Retinal pigment epithelial cell (primary cell): ENCODE results near the gene KIF16B.

Source experiments
- DNase-seq: peaks from one replicate; pipeline ENCODE4 v3.0.0-alpha.2; 2010; ENCODE audit warnings: low read depth
- H3K4me3 ChIP-seq: 2 replicates; pipeline ENCODE4 v1.5.1; 2011; ENCODE audit warnings: mild to moderate bottlenecking, low read length, control low read depth, moderate library complexity
- TF ChIP-seq, protein P1 (sequence below): conservative IDR thresholded peaks from 2 replicates; pipeline ENCODE4 v1.5.1; 2011; ENCODE audit warnings: low read depth, low read length, control low read depth, inconsistent platforms

KIF16B gene

DNA sequence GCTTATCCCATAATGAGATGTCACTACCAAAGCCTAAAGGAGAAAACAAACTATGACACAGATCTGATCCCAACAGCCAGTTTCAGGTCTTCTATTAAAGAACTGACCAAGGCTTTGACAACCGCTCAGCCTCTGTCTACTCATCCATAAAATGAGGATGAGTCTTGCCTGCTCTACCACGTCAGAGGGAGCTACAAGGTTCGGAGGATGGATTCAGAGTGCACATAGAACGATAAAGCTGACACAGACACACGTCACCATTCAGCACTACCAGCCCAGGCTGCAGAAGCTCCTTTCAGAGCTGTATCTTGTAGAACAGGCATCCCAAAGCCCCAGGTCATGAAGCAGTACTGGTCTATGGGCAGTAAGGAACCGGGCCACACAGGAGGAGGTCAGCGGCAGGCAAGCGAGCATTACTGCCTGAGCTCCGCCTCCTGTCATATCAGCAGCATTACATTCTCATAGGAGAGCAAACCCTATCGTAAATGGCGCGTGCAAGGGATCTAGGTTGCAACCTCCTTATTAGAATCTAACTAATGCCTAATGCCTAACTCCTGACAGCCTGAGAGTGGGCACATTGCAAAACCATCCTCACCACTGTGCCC is 25.1 kb downstream of the KIF16B start:
- H3K4me3 ChIP-seq = no peak overlapping the region
- TF ChIP-seq, protein P1, sequence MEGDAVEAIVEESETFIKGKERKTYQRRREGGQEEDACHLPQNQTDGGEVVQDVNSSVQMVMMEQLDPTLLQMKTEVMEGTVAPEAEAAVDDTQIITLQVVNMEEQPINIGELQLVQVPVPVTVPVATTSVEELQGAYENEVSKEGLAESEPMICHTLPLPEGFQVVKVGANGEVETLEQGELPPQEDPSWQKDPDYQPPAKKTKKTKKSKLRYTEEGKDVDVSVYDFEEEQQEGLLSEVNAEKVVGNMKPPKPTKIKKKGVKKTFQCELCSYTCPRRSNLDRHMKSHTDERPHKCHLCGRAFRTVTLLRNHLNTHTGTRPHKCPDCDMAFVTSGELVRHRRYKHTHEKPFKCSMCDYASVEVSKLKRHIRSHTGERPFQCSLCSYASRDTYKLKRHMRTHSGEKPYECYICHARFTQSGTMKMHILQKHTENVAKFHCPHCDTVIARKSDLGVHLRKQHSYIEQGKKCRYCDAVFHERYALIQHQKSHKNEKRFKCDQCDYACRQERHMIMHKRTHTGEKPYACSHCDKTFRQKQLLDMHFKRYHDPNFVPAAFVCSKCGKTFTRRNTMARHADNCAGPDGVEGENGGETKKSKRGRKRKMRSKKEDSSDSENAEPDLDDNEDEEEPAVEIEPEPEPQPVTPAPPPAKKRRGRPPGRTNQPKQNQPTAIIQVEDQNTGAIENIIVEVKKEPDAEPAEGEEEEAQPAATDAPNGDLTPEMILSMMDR = no peak
- DNase-seq = no peak

DNA sequence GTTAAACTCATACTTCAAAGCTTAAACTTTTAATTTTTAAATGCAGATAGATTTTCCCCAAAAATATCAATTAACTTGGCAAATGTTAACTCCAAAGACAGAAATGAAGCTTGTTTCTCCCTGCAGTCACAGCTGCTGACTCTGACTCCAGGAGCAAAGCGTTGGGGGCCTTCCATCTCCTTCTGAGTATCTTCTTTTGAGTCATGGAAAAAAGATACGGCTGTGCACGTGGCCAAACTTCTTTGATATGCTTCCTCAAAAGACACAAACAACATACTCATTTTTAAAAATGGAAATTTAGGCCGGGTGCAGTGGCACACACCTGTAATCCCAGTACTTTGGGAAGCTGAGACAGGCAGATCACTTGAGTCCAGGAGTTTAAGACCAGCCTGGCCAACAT is 28.3 kb downstream of the KIF16B start:
- TF ChIP-seq, protein P1 = no peak
- DNase-seq = no peak
- H3K4me3 ChIP-seq = no peak overlapping the region

DNA sequence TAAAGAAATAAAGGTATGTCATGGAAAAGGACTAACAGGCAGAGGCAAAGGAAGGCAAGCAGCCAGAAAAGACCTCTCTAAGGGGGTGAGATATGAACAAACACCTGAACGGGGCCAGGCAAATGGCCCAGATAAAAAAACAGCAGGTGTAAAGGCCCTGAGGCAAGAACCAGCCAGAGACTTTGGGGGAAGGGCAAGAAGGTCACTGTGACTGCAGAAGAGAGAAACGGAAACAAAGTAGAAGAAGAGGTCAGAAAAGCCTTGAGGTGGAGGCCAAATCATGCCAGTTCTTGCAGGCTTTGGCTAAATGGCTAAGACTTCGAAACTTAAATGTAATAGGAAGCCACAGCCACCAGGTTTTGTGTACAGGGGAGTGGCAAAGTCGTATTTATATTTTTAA is 30.8 kb downstream of the KIF16B start:
- TF ChIP-seq, protein P1 = no peak
- H3K4me3 ChIP-seq = no peak overlapping the region
- no peak for DNase-seq

DNA sequence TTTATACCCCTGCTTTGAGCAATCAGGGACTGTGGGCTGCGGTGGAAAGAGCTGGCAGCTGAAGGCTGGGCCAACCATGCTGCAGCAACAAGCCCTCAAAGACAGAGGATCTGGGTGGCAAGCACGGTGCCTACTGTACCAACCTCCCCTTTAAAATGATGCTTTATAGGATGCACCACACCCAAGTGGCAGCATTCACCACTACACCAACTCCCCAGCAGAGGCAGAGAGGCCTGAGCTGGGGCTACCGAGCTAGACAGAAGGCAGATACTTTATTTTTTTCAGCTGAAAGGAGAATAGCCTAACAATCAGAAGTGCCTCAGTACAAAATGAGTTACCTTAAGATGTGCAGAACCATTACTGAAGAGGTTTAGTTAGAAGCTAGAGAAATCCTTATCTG is 31.4 kb downstream of the KIF16B start:
- H3K4me3 ChIP-seq = no peak overlapping the region
- DNase-seq = no peak
- TF ChIP-seq, protein P1 = no peak

DNA sequence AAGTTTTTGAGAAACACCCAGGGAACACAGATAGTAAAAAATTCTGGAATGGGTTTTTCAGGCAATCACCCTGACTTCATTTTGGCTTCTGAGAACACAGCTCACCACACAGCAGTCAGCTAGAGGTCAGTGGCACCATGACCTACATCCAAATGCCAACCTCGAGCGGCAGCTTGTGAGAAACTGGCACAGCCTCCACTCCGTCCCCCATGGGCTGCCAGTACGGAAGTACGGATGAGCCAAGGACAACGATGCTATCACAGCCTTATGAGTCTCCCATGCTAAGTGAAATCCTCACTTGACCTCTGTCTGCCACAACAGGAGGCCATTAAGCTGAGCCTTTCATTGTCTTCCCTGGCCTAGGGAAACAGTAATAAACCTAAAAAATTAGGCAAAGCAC is 32.0 kb downstream of the KIF16B start:
- TF ChIP-seq, protein P1 = no peak
- H3K4me3 ChIP-seq = no peak overlapping the region
- no peak for DNase-seq

DNA sequence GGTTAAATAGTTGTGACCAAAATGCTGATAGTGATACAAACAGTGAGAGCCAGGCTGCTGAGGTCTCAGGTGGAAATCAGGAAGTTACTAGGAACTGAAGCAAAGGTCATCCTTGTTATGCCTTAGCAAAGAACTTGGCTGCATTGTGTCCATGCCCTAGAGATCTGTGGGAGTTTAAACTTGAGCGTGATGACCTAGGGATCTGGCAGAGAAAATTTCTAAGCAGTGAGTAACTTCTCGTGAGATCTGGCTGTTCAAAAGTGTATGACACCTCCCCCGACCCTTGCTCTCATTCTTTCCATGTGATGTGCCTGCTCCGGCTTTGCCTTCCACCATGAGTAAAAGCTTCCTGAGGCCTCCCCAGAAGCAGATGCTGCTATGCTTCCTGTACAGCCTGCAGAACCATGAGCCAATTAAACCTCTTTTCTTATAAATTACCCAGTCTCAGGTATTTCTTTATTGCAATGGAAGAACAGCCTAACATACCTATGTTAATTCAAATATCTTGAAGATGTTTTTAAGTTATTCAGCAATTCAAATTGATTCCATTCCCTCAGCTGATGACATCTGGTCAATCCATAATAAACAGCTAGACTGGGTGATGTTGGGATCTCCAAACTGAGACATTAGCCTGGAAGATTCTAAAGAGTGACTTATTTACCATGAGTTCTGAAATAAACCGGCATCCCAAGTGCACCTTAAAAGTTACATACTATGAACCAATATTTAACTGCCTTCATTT is 33.8 kb downstream of the KIF16B start:
- DNase-seq = no peak
- TF ChIP-seq, protein P1 = no peak
- no peak overlapping the region for H3K4me3 ChIP-seq

DNA sequence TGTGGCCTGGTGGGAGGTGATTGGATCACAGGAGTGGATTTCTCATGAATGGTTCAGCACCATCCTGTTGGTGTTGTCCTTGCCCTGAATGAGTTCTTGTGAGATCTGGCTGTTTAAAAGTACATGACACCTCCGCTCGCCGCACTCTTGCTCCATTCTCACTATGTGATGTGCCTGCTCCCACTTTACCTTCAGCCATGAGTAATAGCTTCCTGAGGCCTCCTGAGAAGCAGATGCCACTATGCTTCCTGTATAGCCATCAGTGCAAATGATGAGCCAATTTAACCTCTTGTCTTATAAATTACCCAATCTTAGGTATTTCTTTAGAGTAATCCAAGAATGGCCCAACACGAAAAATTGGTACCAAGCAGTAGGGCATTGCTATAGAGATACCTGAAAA is 34.5 kb downstream of the KIF16B start:
- DNase-seq = no peak
- no peak overlapping the region for H3K4me3 ChIP-seq
- TF ChIP-seq, protein P1 = no peak
